Hypothalamus (tissue), 51 donors: ENCODE results near the gene MYO7A.

Experiments used
- DNase-seq, 51 donors: peaks; one replicate each; lab custom pipeline; 2025; lab: John Stamatoyannopoulos, UW

The MYO7A gene

GRCh38 chr11:77126156-77126775 is 1.8 kb upstream of the MYO7A start:
- no peak for DNase-seq

- no peak for DNase-seq
Measured at GRCh38 chr11:77126861-77127234, 1.2 kb upstream of the MYO7A start.

GRCh38 chr11:77127235-77127911 is 673 bp upstream of the MYO7A start:
- peak in 45 of 51 donors; percentile 11 to 86 (median 46) for DNase-seq

GRCh38 chr11:77129069-77129841 is 1.2 kb downstream of the MYO7A start:
- DNase-seq, result no peak

GRCh38 chr11:77129842-77130756 is 2.1 kb downstream of the MYO7A start:
- DNase-seq, result no peak

- peak in 20 of 51 donors; percentile 8 to 59 (median 24) for DNase-seq
Measured at GRCh38 chr11:77130763-77131513, 2.9 kb downstream of the MYO7A start.

GRCh38 chr11:77131560-77131959 is 3.5 kb downstream of the MYO7A start:
- no peak for DNase-seq

GRCh38 chr11:77135069-77135468 is 7.0 kb downstream of the MYO7A start:
- no peak for DNase-seq

GRCh38 chr11:77136074-77136473 is 8.0 kb downstream of the MYO7A start:
- DNase-seq, result no peak

- DNase-seq, result no peak
Measured at GRCh38 chr11:77136784-77137420, 8.9 kb downstream of the MYO7A start.

- no peak for DNase-seq
Measured at GRCh38 chr11:77137421-77137820, 9.4 kb downstream of the MYO7A start.

GRCh38 chr11:77138106-77138649 is 10.1 kb downstream of the MYO7A start:
- DNase-seq, result no peak

- DNase-seq, result no peak
Measured at GRCh38 chr11:77139201-77139600, 11.2 kb downstream of the MYO7A start.

- no peak for DNase-seq
Measured at GRCh38 chr11:77140231-77140851, 12.3 kb downstream of the MYO7A start.

GRCh38 chr11:77141034-77141433 is 13.0 kb downstream of the MYO7A start:
- no peak for DNase-seq

- DNase-seq, result no peak
Measured at GRCh38 chr11:77141475-77141874, 13.4 kb downstream of the MYO7A start.

GRCh38 chr11:77142091-77142975 is 14.3 kb downstream of the MYO7A start:
- no peak for DNase-seq
